Gastroesophageal sphincter (tissue), 3 donors: ENCODE data around the gene CLEC5A.

Source experiments
- POLR2A ChIP-seq, 2 donors: fragments of 450-650 bp; IDR thresholded peaks; one replicate each; pipeline ENCODE4 v1.6.1; 2017; ENCODE audit warnings: antibody characterized with exemption in 2 of 2, mild to moderate bottlenecking in 2 of 2, moderate library complexity in 1 of 2
- POLR2AphosphoS5 ChIP-seq: sonication (generic); formaldehyde crosslinking; IDR thresholded peaks from one replicate; pipeline ENCODE4 v1.6.1; 2017; ENCODE audit warnings: antibody characterized with exemption
- TF ChIP-seq, protein P1 (sequence below), 4 experiments: fragments of 200-600 bp in 2 of 4; fragments of 450-650 bp in 2 of 4; sonication (generic) in 1 of 4; IDR thresholded peaks; one replicate each; pipeline ENCODE4 v1.5.1; 2017 to 2019; ENCODE audit warnings: antibody characterized with exemption in 4 of 4, mild to moderate bottlenecking in 2 of 4, moderate library complexity in 2 of 4

DNA sequence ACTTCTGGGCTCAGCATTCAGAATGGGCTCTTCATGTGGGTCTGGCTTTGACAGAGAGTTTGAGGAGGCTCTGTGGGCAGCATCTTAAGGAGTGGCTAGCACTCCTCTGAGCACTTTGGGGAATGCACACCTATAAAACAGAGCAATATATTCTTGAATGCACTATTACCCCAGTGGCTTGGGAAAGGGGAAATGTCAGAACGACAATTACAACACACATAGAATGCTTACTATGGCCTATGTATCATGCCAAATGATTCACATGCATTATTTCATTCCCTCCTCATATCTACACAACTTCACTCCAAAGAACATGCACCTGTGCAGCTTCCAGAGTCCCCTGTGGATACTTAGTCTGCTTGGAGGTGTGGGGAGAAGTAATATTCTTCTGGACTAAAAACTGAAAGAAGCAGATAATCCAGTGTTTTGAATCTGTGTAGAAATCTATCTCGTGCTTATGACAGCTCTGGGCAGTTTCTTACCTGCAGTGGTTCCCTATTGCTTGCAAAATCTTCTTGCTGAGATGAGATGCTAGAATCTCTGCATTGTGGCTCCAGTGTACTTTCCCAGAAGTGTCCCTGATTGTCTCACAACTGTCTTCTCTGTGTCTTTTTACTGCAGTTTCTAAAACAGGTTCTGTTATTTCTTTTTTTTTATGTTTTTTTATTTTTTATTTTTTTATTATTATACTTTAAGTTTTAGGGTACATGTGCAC lies 43.4 kb upstream of the CLEC5A start:
- TF ChIP-seq POLR2A (IDR thresholded peaks at IDR 0.05) = no peak
- TF ChIP-seq, protein P1, sequence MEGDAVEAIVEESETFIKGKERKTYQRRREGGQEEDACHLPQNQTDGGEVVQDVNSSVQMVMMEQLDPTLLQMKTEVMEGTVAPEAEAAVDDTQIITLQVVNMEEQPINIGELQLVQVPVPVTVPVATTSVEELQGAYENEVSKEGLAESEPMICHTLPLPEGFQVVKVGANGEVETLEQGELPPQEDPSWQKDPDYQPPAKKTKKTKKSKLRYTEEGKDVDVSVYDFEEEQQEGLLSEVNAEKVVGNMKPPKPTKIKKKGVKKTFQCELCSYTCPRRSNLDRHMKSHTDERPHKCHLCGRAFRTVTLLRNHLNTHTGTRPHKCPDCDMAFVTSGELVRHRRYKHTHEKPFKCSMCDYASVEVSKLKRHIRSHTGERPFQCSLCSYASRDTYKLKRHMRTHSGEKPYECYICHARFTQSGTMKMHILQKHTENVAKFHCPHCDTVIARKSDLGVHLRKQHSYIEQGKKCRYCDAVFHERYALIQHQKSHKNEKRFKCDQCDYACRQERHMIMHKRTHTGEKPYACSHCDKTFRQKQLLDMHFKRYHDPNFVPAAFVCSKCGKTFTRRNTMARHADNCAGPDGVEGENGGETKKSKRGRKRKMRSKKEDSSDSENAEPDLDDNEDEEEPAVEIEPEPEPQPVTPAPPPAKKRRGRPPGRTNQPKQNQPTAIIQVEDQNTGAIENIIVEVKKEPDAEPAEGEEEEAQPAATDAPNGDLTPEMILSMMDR (IDR thresholded peaks at IDR 0.05) = no peak
- TF ChIP-seq POLR2AphosphoS5 = no peak
